ENCODE measurements around the gene PAX3.
A peak's percentile ranks its signal among the peaks of the same experiment; 100 is the strongest.
"Not testable (repeated sequence)": the region's sequence is repeated elsewhere in the genome, so short reads cannot be mapped to it uniquely, and the experiment has no call there.

PAX3 gene

DNA sequence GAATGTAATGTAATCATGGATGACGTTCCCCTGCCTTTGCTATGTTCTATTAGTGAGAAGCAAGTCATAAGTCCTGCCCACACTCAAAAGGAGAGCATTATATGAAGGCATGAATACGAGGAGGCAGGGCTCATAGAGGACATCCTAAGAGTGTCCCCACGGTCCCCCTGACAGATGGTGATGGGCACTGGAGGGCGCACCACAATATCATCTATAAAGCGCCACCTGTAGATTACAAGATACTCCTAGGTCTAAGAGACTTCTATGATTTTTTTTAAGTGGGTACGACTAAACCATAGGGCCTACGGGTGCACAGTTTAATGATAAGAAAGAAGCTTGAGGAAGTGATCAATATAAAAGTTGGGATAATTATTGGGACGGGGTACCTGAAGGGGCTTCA, 131.0 kb downstream of the PAX3 start:
- H3K27ac ChIP-seq (ENCODE audit: poor library complexity, severe bottlenecking) = no peak overlapping the region
- no peaks in the 10 kb centered on the region for H3K4me1 ChIP-seq (ENCODE audit: insufficient read depth, poor library complexity, severe bottlenecking)
- TF ChIP-seq, protein P1, sequence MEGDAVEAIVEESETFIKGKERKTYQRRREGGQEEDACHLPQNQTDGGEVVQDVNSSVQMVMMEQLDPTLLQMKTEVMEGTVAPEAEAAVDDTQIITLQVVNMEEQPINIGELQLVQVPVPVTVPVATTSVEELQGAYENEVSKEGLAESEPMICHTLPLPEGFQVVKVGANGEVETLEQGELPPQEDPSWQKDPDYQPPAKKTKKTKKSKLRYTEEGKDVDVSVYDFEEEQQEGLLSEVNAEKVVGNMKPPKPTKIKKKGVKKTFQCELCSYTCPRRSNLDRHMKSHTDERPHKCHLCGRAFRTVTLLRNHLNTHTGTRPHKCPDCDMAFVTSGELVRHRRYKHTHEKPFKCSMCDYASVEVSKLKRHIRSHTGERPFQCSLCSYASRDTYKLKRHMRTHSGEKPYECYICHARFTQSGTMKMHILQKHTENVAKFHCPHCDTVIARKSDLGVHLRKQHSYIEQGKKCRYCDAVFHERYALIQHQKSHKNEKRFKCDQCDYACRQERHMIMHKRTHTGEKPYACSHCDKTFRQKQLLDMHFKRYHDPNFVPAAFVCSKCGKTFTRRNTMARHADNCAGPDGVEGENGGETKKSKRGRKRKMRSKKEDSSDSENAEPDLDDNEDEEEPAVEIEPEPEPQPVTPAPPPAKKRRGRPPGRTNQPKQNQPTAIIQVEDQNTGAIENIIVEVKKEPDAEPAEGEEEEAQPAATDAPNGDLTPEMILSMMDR (IDR thresholded peaks at IDR 0.05; ENCODE audit: poor library complexity, severe bottlenecking) = no peak
- no peaks in the 10 kb centered on the region for H3K36me3 ChIP-seq (ENCODE audit: low read depth)
- ATAC-seq (ENCODE audit: low read depth) = no peak
- no peak overlapping the region for H3K4me3 ChIP-seq (ENCODE audit: severe bottlenecking)
- no peaks in the 10 kb centered on the region for H3K9me3 ChIP-seq (ENCODE audit: severe bottlenecking)
- no peak for DNase-seq (ENCODE audit: low spot score)
- H3K27me3 ChIP-seq (ENCODE audit: insufficient read depth, poor library complexity, severe bottlenecking) = peaks cover 11% of the 10 kb centered on the region

DNA sequence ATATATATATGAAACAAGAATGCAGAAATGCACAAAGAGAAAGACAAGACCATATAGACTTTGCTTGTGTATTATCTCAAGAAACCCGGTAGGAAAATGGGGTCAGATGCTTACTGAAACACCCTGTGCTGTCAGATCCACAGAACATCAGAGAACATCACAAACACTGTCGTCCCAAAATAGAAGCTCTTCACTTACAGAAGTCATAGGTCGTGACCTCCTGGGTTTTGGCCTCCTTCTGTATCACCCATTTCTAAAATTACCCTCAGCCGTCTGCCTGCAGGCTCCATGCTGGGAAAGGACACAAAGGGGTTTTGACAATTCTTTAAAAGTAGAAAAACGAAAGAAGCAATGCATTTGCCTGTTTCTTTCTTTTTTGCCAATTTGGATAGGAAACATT, 137.9 kb downstream of the PAX3 start:
- TF ChIP-seq, protein P1 (IDR thresholded peaks at IDR 0.05; ENCODE audit: poor library complexity, severe bottlenecking) = no peak
- Histone ChIP-seq H3K4me1 (ENCODE audit: insufficient read depth, poor library complexity, severe bottlenecking) (no peaks in the 10 kb centered on the region), H3K4me3 (ENCODE audit: severe bottlenecking) (no peak overlapping the region), H3K27ac (ENCODE audit: poor library complexity, severe bottlenecking) (no peak overlapping the region), H3K9me3 (ENCODE audit: severe bottlenecking) (no peaks in the 10 kb centered on the region), H3K36me3 (ENCODE audit: low read depth) (no peaks in the 10 kb centered on the region), H3K27me3 (ENCODE audit: insufficient read depth, poor library complexity, severe bottlenecking) (peaks cover 11% of the 10 kb centered on the region)
- DNase-seq (ENCODE audit: low spot score) (no peak), ATAC-seq (ENCODE audit: low read depth) (no peak)

DNA sequence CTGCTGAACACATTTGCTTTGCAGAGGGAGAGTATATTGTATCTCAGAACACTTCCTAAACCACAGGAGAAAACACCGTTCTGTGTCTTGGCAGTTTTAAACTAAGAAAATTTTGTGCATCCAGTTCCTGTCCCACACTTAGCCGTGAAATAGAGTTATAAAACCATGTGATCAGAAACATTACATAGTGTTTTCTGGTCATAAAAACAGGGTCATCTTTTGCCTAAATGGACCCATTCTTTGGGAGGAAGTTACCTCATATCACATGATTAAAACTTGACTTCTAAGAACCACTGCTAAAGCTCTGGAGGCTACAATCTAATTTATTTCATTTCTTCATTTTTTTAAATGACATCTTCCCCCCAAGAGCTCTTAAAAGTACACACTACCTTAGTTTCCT, 138.7 kb downstream of the PAX3 start:
- no peak for DNase-seq (ENCODE audit: low spot score)

DNA sequence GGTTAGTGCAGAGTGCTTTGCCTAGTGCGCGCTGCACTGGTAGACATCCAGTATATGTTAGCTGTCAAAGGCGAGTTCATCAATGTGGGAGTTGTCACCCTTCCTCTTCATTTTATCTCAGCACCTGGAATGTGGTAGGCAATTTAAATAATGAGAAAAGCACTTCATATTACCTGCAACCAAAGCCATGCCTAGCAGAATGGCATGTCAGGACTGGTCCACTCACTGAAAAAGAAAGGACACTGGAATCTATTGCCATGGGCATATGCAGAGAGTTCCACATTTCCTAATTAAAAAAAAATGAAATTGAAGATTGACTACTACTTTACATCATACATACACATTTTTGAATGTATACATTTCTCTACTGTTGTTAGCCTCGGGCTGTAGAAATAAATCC, 139.6 kb downstream of the PAX3 start:
- DNase-seq (ENCODE audit: low spot score) = no peak
- Histone ChIP-seq H3K36me3 (ENCODE audit: low read depth) (no peaks in the 10 kb centered on the region), H3K4me3 (ENCODE audit: severe bottlenecking) (no peak overlapping the region), H3K9me3 (ENCODE audit: severe bottlenecking) (no peaks in the 10 kb centered on the region), H3K27ac (ENCODE audit: poor library complexity, severe bottlenecking) (no peak overlapping the region), H3K27me3 (ENCODE audit: insufficient read depth, poor library complexity, severe bottlenecking) (peaks cover 7% of the 10 kb centered on the region), H3K4me1 (ENCODE audit: insufficient read depth, poor library complexity, severe bottlenecking) (no peaks in the 10 kb centered on the region)
- ATAC-seq (ENCODE audit: low read depth) = no peak; the same call in 2 of the 3 replicates
- TF ChIP-seq, protein P1 (IDR thresholded peaks at IDR 0.05; ENCODE audit: poor library complexity, severe bottlenecking) = no peak

More for the DNA sequence above, 138.7 kb downstream of the PAX3 start:
- TF ChIP-seq, protein P1 (IDR thresholded peaks at IDR 0.05; ENCODE audit: poor library complexity, severe bottlenecking) = no peak
- no peak for ATAC-seq (ENCODE audit: low read depth)
- H3K36me3 ChIP-seq (ENCODE audit: low read depth) = no peaks in the 10 kb centered on the region
- peaks cover 11% of the 10 kb centered on the region for H3K27me3 ChIP-seq (ENCODE audit: insufficient read depth, poor library complexity, severe bottlenecking)
- no peaks in the 10 kb centered on the region for H3K9me3 ChIP-seq (ENCODE audit: severe bottlenecking)
- H3K27ac ChIP-seq (ENCODE audit: poor library complexity, severe bottlenecking) = no peak overlapping the region
- H3K4me1 ChIP-seq (ENCODE audit: insufficient read depth, poor library complexity, severe bottlenecking) = no peaks in the 10 kb centered on the region
- H3K4me3 ChIP-seq (ENCODE audit: severe bottlenecking) = no peak overlapping the region

DNA sequence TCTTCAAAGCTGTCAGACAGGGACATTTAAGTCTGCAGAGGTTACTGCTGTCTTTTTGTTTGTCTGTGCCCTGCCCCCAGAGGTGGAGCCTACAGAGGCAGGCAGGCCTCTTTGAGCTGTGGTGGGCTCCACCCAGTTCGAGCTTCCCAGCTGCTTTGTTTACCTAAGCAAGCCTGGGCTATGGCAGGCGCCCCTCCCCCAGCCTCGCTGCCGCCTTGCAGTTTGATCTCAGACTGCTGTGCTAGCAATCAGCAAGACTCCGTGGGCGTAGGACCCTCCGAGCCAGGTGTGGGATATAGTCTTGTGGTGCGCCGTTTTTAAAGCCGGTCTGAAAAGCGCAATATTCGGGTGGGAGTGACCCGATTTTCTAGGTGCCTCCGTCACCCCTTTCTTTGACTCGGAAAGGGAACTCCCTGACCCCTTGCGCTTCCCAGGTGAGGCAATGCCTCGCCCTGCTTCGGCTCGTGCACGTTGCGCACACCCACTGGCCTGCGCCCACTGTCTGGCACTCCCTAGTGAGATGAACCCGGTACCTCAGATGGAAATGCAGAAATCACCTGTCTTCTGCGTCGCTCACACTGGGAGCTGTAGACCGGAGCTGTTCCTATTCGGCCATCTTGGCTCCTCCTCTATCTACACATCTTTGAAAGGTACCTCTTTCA, 143.7 kb downstream of the PAX3 start:
- not testable (repeated sequence) for H3K27me3 ChIP-seq (ENCODE audit: insufficient read depth, poor library complexity, severe bottlenecking); DNase-seq (ENCODE audit: low spot score); H3K36me3 ChIP-seq (ENCODE audit: low read depth); H3K4me1 ChIP-seq (ENCODE audit: insufficient read depth, poor library complexity, severe bottlenecking); ATAC-seq (ENCODE audit: low read depth); H3K27ac ChIP-seq (ENCODE audit: poor library complexity, severe bottlenecking); H3K9me3 ChIP-seq (ENCODE audit: severe bottlenecking)
- peak overlapping the region; percentile 9 for H3K4me3 ChIP-seq (ENCODE audit: severe bottlenecking)
